Esophagus muscularis mucosa (tissue), 4 donors: ENCODE results near the gene PIK3R6. TPM values are rescaled to one million over a fixed set of nuclear protein-coding genes. Genes with fewer than 3 reads are reported as not detected.

Source experiments
- DNase-seq: peaks from one replicate; pipeline ENCODE4 v3.0.0-alpha.2; 2017; ENCODE audit errors: extremely low spot score
- H3K27ac ChIP-seq, 4 donors: fragments of 200-600 bp; sonication (generic); replicated peaks in 1 of 4; 1 replicate in 3 of 4; 2 replicates in 1 of 4; pipeline ENCODE4 v1.5.1; 2016 to 2019; ENCODE audit warnings: mild to moderate bottlenecking in 1 of 4
- H3K27me3 ChIP-seq, 4 donors: fragments of 200-600 bp; sonication (generic); one replicate each; pipeline versions ENCODE4 v1.5.1 to v1.6.0; 2016 to 2019
- H3K36me3 ChIP-seq, 4 donors: fragments of 200-600 bp; sonication (generic); one replicate each; pipeline ENCODE4 v1.5.1; 2016 to 2019
- H3K4me1 ChIP-seq, 4 donors: fragments of 200-600 bp; sonication (generic); one replicate each; pipeline ENCODE4 v1.5.1; 2016 to 2019
- H3K4me3 ChIP-seq, 4 donors: fragments of 200-600 bp; sonication (generic); 1 replicate in 2 of 4; 2 replicates in 2 of 4; pipeline ENCODE4 v1.5.1; 2016 to 2019; ENCODE audit warnings: mild to moderate bottlenecking in 4 of 4, moderate library complexity in 1 of 4
- H3K9me3 ChIP-seq, 4 donors: fragments of 200-600 bp; sonication (generic); 1 replicate in 3 of 4; 2 replicates in 1 of 4; pipeline ENCODE4 v1.5.1; 2016 to 2019
- EP300 ChIP-seq: sonication (generic); formaldehyde crosslinking; IDR thresholded peaks from one replicate; pipeline ENCODE4 v1.6.1; 2017; ENCODE audit warnings: antibody characterized with exemption
- POLR2A ChIP-seq: fragments of 450-650 bp; IDR thresholded peaks from one replicate; pipeline ENCODE4 v1.6.1; 2017; ENCODE audit warnings: antibody characterized with exemption, moderate library complexity, mild to moderate bottlenecking, low read depth
- POLR2AphosphoS5 ChIP-seq, 2 donors: sonication (generic); formaldehyde crosslinking; IDR thresholded peaks; one replicate each; pipeline ENCODE4 v1.6.1; 2017; ENCODE audit warnings: antibody characterized with exemption in 2 of 2
- WGBS: methylation state at CpG from one replicate; pipeline ENCODE4 v1.1.5; 2018; 5-methylcytosine and 5-hydroxymethylcytosine counted together
- intact Hi-C: fragments of 100-400 bp; cut with DNase I; formaldehyde crosslinking; loops from one replicate; pipeline ENCODE4 v1.15.1; 2023
- total RNA-seq, 4 donors: library from RNA; depleted of rRNA; stranded (reverse); fragments of >200 nt; gene quantifications; one replicate each; pipeline versions ENCODE4 v1.1.0 to v1.2.1, GENCODE V29; 2016
- TF ChIP-seq, protein P1 (sequence below), 3 experiments: fragments of 200-600 bp in 2 of 3; fragments of 450-650 bp in 1 of 3; sonication (generic) in 2 of 3; IDR thresholded peaks; one replicate each; pipeline ENCODE4 v1.5.1; 2017 to 2019; ENCODE audit warnings: antibody characterized with exemption in 3 of 3, mild to moderate bottlenecking in 2 of 3, moderate library complexity in 1 of 3

The PIK3R6 gene
- total RNA-seq, 4 donors from 2014 or later, result 0.52 to 3.3 (median 1.8) TPM

DNA sequence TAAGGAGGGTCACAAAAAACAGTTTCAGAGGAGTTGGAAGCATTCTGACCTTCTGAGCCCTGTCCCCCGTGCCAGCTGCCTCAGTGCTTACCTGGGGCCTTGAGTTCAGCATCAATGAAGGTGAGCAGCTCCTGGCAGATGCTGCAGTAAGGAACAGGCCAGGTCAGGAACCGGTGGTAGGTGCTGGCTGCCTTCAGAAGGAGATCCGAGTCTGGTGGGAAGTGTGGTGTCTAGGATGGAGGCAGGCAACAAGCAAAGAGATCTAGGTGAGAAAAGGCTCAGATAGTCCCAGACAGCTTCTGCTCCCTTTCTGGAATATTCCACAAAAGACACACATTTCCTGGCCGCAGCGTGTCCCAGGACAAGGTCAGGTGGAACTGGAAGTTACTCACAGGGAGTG is 37.2 kb upstream of the PIK3R6 start:
- no peak overlapping the region for H3K27ac ChIP-seq
- intact Hi-C loops, result no loop called here
- no peaks in the 10 kb centered on the region for H3K36me3 ChIP-seq
- TF ChIP-seq, protein P1, sequence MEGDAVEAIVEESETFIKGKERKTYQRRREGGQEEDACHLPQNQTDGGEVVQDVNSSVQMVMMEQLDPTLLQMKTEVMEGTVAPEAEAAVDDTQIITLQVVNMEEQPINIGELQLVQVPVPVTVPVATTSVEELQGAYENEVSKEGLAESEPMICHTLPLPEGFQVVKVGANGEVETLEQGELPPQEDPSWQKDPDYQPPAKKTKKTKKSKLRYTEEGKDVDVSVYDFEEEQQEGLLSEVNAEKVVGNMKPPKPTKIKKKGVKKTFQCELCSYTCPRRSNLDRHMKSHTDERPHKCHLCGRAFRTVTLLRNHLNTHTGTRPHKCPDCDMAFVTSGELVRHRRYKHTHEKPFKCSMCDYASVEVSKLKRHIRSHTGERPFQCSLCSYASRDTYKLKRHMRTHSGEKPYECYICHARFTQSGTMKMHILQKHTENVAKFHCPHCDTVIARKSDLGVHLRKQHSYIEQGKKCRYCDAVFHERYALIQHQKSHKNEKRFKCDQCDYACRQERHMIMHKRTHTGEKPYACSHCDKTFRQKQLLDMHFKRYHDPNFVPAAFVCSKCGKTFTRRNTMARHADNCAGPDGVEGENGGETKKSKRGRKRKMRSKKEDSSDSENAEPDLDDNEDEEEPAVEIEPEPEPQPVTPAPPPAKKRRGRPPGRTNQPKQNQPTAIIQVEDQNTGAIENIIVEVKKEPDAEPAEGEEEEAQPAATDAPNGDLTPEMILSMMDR (IDR thresholded peaks at IDR 0.05), result no peak
- TF ChIP-seq POLR2A (no peak), POLR2AphosphoS5 (IDR thresholded peaks at IDR 0.05) (no peak), EP300 (no peak)
- H3K4me1 ChIP-seq, result no peaks in the 10 kb centered on the region
- WGBS, result 94% methylated on average over 5 of the region's 5 CpGs
- H3K4me3 ChIP-seq, result no peak overlapping the region
- no peaks in the 10 kb centered on the region for H3K9me3 ChIP-seq
- peak; percentile 66 for DNase-seq
- H3K27me3 ChIP-seq, result peaks cover 0 to 20% (median 0%) of the 10 kb centered on the region in 4 donors

DNA sequence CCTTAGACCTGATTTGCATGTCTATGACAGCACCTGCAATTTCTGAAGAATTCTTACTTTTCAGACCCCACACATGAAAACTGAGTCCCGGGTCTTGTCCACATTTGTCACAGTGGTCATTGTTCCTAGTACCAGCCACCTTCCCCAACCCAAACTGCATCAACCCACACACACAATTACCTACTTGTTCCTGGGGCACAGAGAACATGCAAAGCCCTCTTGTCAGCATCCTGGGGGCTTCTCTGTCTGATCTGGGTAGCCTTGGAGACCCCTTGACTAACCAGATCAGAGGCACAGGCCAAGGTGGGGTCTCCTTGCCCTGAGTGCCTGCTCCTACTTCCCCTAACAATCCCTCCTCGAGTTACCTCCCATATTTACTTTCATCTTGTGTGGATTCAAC is 36.7 kb upstream of the PIK3R6 start:
- H3K36me3 ChIP-seq, result no peaks in the 10 kb centered on the region
- DNase-seq, result peak; percentile 88
- no peaks in the 10 kb centered on the region for H3K9me3 ChIP-seq
- no peaks in the 10 kb centered on the region for H3K4me1 ChIP-seq
- intact Hi-C loops, result no loop called here
- no peak for TF ChIP-seq POLR2A
- TF ChIP-seq, protein P1 (IDR thresholded peaks at IDR 0.05), result no peak
- no peak for TF ChIP-seq EP300
- TF ChIP-seq POLR2AphosphoS5 (IDR thresholded peaks at IDR 0.05), result no peak
- H3K4me3 ChIP-seq, result no peak overlapping the region
- H3K27ac ChIP-seq, result no peak overlapping the region
- WGBS, result 64% methylated on average over 2 of the region's 2 CpGs
- H3K27me3 ChIP-seq, result peaks cover 0 to 25% (median 0%) of the 10 kb centered on the region in 4 donors

DNA sequence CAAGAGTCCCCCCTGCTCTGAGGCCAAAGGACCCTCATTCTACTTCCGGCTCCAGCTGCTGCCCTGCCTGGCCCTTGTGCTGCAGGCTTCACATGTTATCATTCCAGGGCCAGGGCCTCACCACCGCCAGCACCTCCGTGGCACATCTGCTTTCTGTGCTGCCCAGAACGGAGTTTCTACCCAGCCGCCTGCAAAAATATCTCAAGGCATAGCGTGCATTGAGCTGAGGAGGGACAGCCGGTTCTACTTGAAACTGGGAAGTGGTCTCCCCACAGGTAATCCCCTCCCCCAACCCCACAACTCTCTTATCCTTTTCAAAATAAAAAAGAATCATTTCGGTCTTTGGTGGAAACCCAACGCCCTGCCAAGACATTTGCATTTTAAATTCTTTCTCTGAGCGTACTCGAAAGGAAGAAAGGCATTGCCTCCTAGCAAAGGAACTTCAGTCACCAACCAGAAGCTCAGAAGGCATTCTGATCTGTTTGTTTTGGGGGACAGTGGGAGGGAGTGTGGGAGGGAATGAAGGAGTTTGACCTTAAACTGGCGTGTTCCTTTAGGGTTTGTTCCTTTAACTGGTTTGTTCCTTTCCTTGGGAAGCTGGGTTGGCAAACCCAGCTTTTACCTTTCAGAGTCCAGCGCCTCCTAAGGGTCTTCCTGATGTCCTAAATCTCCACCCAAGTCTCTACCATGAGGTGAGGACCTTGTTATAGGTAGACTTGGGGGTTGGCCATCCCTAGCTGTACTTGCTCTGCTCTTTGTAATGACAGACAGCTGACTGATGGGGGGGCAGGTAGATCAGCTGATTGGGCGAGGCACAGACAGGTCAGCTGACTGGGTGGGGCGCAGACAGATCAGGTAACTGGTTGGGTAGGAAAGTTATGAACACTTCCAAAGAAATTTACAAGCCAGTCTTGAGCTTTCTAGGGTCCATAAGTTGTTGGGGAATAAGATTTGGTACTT is 33.4 kb upstream of the PIK3R6 start:
- Histone ChIP-seq H3K9me3 (no peaks in the 10 kb centered on the region), H3K27me3 (peaks cover 0 to 22% (median 0%) of the 10 kb centered on the region in 4 donors), H3K36me3 (no peaks in the 10 kb centered on the region), H3K4me3 (no peak overlapping the region), H3K4me1 (no peaks in the 10 kb centered on the region), H3K27ac (no peak overlapping the region)
- intact Hi-C loops, result no loop called here
- 67% methylated on average over 12 of the region's 15 CpGs for WGBS
- no peak for DNase-seq
- no peak for TF ChIP-seq POLR2AphosphoS5 (IDR thresholded peaks at IDR 0.05)
- TF ChIP-seq, protein P1 (IDR thresholded peaks at IDR 0.05), result no peak
- no peak for TF ChIP-seq POLR2A
- no peak for TF ChIP-seq EP300

DNA sequence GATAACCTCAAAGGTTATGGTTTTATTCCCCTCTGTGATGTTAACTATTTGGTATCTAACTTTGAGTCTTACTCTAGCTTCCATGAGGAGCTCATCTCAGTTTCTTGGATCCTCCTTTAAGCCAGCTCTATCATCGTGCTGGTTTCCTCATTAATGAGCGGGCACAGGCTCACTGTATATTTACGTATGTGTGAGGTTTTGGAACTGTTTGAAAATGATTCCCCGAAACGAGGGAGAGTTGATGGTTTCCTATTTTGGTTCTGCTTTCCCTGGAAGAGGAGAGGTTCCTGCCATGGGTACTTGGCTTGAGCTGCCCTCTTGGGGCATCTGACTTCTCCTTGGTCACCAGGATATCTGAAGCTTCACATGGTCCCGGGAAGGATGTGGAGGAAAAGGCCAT is 32.7 kb upstream of the PIK3R6 start:
- H3K27me3 ChIP-seq, result peaks cover 0 to 18% (median 0%) of the 10 kb centered on the region in 4 donors
- DNase-seq, result no peak
- intact Hi-C loops, result no loop called here
- H3K27ac ChIP-seq, result no peak overlapping the region
- H3K4me3 ChIP-seq, result no peak overlapping the region
- 57% methylated on average over 6 of the region's 6 CpGs for WGBS
- no peaks in the 10 kb centered on the region for H3K36me3 ChIP-seq
- TF ChIP-seq POLR2AphosphoS5 (IDR thresholded peaks at IDR 0.05), result no peak
- TF ChIP-seq, protein P1 (IDR thresholded peaks at IDR 0.05), result no peak
- no peak for TF ChIP-seq EP300
- TF ChIP-seq POLR2A, result no peak
- no peaks in the 10 kb centered on the region for H3K9me3 ChIP-seq
- peaks cover 0 to 4% (median under 1%) of the 10 kb centered on the region in 4 donors for H3K4me1 ChIP-seq
